KG1 (cell line): ENCODE results near the gene TCF21.
A peak's percentile ranks its signal among the peaks of the same experiment; 100 is the strongest.

Experiments used
- DNase-seq: peaks from one replicate; lab custom pipeline; 2025; lab: John Stamatoyannopoulos, UW

Gene TCF21

DNA sequence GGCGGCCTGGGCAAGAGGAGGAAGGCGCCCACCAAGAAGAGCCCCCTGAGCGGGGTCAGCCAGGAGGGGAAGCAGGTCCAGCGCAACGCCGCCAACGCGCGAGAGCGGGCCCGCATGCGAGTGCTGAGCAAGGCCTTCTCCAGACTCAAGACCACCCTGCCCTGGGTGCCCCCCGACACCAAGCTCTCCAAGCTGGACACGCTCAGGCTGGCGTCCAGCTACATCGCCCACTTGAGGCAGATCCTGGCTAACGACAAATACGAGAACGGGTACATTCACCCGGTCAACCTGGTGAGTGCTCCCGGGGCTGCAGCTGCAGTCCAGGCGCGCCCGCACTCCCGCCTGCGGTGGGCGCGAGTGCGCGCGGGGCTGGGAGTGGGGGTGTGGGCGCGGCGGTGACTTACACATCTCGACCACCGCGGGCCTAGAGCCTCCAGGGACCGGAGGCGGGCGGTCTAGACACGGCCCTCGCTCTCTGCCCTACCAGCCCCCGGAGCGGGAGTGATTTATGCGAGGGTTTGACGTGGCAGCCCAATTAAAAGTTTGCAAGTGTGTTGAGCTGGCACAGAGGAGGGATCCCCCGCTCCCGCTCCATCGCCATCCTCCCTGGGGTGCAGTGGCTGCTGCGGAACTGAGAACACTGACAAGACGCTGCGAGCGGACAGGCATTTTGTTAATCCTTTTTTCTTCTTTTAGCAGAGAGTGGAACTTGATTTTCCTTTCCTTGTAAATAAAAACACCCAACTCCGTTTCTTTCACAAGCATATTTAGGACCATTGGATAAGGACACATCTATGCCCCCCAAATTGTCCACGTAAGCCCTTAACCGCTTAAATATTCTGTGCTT is 867 bp downstream of the TCF21 start:
- no peak for DNase-seq

DNA sequence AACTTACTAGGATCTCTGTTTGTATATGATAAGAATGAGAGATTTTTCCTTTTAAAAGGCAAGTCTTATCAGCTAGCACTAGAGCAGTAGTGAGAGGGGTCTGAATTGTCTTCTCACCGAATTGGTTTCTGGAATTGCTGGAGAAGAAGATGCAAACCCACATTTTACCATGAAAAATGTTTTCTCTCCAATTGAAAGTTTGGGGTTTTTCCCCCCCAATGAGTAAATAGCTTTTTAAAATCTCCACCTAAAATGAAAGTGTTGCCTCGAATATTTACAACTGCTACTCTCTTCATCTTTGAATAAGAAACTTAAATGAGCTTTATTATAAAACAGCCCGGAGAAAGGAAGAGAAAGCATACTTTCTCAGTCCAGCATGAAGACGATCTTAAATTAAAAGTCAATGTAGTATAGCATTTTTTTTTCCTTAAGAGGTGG is 1.8 kb downstream of the TCF21 start:
- no peak for DNase-seq

DNA sequence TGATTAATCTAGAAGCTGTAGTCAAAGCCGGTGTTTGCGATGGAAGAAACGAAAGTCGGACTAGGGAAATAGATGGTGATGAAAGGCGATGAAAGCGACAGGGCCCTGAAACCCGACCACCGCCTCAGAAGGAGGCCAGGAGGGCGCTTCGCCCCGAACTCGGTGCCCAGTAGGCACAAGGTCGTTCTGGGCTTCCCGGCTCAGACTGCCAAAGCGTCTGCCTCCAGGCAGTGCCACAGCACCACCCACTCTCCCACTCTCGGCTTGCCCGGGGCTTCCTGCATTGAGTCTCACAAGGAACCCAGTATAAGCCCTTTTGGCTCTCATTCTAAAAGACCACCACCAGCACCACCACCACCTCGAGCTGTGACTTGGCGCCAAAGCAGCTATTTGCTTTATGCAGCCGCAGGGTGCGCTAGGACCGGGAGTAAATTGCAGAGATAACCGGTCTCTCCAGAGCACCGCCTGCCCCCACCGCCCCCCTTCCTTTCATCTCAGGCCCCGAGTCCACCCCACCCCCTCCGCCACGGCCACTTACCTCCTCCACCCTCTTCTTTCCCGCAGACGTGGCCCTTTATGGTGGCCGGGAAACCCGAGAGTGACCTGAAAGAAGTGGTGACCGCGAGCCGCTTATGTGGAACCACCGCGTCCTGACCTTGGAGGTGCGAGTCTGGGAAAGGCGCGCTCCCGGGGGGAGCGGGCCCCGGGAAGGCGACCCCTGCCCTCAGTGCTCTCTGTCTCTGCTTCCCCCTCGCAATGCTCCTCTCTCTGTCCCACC is 2.4 kb downstream of the TCF21 start:
- no peak for DNase-seq

DNA sequence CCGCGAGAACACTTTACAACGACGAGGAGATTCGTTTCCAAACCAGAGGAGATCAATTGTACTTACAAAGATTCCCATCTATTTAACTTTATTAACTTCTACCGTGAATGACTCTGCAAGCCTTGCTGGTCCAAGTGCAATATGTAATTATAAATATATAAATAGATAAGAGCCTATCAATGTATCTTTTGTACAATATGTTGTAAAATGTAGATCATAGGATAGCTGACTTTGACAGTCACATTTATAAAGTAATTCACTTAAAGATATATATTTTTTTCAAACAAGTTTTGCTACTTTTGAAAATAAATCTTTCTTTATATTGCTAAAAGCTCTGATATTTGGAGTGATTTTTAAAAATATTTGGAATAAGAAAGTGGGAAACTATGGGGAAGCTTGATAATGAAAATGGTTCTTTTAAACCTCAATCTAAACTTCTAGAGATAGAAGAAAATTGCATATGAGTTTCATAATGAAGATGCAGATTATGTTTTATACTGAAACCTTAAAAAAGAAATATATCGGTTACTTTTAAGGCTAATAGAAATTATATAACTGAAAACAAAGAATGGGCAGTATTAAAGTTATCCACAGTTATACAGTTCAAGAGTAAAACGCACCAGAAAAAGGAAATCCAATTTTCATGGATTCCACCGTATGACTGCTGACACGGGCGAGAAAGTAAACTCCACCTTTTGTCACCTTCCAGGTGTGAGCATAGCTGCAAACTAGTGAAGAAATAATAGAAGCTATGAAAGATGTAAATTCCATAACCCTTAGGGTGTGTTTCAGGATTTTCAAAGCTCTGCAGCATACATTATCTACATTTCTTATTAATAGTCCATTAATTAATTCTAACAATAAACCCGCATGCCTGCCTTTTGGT is 3.3 kb downstream of the TCF21 start:
- no peak for DNase-seq

DNA sequence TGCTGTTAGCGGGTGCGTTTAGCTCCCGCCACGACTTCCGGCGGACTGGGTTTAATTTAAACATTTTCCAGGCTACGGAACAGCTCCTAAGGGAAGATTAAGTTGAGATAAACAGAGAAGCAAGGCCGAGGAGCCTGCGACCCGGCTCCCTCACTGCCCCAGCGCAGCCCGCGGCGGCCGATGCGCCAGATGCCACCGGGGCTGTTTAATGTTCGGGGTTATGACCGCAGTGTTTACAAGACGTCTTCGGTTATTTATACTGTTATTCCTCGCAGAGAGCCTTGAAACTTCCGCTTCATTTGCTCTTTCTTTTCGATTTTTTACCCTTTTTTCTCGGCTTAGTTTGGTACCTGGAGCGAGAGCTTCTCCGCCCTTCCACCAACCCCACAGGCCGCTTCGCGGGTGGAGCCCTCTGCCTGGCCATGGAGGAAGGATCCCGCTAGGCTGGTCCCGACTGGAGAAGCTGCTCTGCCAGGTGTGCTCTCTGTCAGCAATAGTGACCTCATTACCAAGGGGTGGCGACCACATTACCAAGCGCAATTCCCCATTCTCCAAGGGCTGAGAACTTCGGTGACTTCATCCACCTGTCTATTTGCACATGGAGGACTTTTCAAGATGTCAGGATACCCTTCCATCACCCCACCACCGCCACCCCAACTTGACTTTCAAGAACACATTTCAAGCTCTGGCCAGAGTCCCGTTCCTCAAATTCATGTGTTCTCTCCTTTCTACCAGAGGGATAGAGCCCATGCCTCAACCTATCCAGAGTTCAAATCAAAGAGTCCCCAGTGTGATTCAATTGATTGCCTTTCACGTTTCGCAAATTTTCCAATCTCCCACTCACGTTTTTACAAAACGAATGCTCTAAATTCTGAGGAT is 4.1 kb downstream of the TCF21 start:
- no peak for DNase-seq

DNA sequence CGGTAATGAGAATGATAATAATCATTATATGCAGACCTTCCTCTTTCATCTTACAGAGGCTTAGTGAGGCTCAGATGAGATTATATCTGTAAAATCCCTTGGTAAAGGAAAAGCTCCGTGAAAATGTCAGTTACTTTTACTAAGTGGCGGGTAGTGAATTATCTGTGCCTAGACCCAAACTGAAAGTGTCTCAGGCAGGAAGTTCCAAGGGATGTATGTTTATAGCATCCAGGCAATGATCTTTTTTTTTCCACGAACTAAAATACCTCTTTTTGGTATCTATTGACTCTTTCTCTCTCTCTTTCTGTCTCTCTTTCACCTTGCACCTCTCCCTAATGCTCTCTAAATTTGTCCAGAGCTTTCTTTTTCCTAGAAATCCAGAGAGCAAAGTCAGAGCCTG is 5.0 kb downstream of the TCF21 start:
- DNase-seq, result no peak

DNA sequence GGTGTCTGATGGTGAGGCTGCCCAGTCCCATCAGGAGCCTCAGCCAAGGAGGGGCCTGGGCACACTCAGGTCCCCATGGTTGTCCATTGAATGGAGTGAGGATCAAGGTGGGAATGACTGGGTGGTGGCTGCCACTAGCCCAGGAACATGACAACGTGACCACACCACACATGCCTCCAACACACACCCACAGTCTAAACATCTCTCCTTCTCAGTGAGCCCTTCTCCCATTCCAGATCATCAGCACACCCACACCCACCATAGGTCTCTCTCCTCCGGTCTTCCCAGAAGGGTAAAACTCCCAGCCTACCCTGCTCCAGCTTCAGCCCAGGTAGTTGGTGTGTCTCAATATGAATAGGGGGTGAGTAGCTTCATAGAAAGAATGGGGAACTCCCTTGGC is 5.5 kb downstream of the TCF21 start:
- no peak for DNase-seq

DNA sequence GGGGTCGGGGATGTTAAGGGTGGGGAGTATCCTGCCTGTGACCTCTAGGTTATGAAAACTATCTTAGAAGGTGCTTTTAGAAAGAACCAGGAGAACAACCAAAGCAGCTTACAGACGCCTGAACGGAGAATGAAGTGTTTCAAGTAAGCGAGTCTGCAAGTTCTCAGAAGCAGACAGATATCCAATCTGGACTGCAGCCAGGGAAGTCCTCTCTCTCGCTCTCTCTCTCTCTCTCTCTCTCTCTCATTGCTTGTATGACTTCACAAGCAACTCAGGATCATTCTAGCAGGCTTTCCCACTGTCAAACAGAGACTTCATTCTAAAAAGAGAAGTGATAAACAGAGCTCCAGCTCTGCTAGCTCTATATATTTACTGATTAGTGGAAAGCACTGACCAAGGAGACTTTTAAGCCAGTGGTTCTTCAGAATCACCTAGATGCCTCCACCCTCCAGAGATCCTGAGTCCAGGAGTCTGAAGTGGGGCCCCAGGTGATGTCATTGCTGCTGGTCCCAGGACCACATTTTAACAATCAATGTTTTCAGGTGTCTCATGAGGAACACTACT is 6.0 kb downstream of the TCF21 start:
- DNase-seq, result no peak

DNA sequence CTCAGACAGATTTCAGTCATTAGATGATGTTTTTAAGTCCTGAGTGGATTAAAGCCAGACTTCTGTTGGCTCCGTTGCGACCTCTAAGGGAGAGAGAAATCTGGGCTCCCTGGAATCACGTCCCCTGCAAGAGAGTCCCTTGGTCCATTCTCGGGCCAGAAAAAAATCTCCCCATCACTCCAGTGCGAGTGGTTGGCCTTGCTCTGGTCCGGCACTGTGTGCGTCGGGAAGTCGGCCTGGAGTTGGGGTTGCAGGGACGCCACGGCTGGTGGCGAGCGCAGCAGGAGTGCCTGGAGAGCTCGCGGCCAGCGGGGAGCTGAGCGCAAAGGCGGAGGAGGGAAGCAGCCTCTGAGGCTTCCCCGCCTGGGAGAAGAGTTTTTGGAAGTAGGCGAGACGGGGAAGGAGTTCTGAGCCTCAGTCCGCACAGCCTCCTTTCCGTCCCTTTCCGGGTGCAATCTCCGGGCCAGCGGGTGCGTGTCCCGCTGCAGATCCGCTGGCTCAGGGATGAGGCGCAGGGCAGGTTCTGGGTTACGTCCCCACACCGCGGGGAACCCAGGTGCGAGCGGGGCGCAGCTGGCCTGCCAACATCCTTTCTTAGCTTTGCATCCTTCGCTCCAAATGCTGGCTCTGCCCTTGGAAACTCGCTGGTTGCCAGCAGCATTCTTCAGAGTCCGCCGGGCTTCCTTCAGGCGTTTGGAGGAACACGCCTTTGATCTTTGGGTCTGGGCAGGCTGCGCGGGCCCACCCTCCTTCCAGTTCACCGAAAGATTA is 6.8 kb downstream of the TCF21 start:
- DNase-seq, result no peak

DNA sequence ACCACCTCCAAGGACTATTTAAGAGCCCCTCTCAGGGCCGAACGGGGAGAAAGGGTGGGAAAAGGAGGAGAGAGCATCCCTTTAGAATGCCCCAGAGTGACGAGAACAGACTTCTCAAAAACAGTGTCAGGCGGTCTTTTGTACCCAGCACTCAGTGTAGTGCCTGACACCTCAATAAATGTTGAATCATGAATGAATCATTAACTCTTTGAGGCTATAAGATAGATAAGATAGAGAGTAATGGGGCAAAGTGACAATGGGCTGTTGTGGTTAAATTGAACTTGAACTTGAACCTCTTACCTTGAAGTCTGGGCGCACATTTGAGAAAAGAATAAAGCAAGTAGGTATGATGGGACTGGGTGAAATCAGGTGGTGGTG is 7.4 kb downstream of the TCF21 start:
- no peak for DNase-seq

DNA sequence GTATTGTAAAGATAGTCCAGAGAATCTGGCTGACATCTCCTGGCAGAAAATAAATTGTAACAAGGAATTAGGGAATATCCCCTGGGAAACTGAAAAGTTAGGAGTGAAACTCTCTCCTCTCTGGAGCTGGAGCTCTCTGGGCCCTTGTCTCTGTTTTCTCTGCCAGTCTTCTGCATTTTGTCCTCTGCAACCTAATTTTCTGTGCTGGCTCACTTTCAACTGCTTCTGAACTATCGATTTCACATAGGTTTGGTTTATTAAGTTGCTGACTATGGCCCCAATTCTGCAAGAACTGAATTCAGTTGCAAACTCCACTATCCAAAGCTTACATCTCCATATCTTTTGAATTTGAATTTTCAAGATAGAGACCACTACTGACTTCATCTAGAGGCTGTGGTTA is 9.3 kb downstream of the TCF21 start:
- no peak for DNase-seq

DNA sequence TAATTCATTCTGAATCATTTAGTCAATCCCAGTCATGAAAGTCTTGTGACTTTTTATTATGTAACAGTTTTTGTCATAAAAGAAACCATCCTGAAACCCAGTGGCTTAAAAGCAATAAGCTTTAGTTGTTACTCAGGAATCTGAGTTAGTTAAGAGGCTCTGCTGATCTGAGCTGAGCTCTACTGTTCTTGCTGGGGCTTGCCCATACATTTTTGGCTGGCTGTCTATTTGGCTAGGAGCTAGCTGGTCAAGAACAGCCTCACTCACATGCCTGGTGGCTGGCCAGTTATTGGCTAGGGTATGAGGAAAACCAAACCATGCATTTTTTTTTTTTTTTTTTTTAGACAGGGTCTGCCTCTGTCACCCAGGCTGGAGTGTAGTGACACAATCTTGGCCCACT is 10.6 kb downstream of the TCF21 start:
- DNase-seq, result no peak

DNA sequence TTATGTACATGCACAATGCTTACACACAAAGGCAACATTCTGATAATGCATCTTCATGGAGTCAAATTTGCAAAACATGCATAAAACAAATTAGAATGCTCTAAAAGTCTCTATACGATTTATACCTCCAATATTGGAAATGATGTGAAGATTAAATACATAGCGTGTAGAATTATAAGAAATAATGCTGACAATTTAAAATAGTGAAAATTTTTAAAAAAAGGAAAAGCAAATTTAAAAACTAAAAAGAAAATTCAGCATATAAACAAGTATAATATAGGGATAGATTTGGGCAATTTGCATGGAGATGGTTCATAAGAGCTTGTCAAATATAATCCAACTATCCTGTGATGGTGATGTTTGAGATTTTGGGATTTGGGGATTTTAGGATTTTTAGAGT is 14.9 kb downstream of the TCF21 start:
- DNase-seq, result no peak

DNA sequence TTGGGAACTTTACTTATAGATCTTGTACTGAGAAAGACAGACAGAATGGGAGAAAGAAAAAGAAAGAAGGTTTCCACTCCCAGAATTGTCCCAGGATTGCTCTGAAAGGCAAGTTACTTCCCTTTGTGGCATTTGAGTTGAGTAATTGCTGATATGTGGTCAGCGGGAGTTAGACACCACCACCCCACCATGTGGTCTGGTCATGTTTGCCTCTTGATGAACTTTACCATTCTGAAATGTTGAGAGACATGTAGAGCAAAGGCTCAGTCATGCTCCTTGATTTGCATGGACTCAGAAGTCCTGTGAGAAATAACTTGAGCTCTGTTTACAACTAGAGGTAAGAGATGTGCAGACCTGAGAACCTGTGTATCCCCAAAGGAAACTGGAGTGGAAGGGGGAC is 17.1 kb downstream of the TCF21 start:
- no peak for DNase-seq

DNA sequence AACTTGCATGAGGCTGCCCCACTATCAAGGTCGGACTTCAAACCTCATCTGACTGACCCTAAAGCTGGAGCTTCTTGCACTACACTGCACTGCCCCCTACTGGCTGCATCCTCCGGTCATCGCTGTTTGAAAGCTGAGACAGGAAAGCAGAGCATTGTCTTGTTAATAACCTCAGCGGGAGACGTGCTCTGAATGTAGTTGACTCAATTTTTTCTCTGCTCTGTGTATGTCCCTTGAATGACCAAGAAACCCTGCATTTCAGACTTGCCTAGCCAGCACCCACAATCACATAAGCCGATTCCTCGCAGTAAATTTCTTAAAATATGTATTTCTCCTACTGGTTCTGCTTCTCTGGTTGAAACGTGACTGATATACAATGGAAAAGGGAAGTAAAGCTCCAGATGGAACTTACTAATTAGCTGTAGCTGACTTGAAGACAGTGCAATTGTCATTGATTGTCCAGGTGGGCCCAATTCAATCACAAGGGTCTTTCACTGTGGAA is 27.8 kb downstream of the TCF21 start:
- peak; percentile 68 for DNase-seq

DNA sequence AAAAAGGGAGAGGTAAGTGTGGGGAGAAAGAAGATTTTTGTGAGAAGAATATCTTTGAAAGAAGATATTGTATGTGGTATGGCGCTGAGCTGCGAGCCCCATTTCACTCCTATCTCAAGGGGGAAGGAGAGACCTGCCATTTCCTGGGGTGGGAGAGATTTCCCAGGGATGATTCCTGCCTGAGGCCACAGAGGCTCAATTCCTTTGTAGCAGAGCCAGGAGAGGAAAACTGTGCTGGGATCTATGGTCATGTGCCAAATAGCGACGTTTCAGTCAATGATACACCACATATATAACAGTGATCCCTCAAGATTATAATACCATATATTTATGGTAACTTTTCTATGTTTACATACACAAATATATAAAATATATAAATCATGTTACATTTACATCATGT is 28.9 kb downstream of the TCF21 start:
- DNase-seq, result no peak

DNA sequence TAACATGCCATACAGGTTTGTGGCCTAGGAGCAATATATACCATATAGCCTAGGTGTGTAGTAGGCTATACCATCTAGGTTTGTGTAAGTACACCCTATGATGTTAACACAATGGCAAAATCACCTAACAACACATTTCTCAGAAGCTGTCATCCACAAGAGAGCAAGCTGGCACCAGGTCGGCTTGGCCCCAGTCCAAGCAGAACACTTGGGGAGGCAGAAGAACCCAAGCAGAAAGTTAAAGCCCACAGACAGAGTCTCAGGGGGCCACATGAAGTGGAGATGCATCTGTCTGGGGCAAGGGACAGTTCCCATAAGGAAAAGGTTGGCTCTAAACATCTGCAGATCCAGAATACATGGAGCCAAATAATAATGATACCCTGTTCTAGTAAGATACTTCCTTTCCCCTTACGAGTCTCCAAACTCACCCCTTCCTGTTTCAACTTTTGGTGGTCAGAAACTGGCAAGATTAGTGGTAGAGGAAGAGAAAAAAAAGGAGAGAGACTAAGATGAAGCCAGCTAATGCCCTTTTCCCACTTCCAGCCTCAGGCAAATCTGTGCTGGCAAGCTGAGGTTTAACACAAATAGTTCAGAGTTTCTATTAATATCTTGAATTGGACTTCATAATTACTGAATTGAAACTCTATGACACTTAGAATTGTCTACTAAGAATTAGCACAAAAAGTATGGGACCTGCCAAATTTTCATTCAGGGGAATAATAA is 29.5 kb downstream of the TCF21 start:
- DNase-seq, result no peak

DNA sequence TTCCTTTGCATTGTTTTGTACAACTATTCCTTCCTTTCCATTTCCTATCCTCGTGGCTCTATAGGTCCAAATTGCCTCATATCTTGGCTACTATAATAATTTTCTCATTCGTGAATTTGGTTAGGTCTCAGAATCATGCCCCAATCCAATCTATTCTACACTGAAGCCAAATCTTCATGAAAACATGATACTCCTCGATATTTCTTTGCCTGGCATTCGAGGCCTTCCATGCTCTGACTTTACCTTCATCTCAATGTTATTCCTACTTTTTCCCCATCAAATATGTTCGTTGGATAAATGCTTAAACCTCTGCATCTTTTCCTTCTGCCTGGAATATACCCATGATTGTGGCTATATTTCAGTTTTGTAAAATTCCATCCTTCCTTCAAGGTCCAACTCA is 30.4 kb downstream of the TCF21 start:
- DNase-seq, result no peak

DNA sequence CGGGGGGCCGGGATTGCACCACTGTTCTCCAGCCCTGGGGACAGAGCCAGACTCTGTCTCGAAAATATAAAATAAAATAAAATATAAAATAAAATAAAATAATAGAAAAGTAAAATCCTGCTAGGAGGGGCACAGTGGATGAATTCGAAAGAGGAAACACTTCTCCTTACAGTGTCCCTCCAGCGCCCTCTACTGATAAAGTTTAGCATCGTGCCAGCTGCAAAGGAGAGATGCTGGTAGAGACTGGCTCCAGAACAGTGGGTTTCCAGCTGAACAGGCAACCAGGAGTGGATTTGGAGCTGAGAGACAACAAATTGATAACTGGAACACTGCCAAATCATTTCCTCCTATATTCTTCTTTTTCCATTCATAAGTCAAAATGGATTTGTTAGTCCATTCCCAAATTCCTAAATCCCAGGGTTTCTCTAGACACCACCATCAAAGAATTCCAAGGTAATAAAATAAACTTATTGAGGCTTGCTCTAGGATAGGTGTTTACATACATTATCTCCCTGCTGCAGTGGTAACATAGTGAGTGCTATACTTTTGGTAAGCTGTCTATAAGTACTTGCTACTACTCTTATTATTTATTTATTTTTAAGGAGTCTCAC is 32.4 kb downstream of the TCF21 start:
- DNase-seq, result peak; percentile 22
